Subcutaneous adipose tissue (tissue), 4 donors: ENCODE data around the gene CRIM1. TPM values are rescaled to one million over a fixed set of nuclear protein-coding genes. Genes with fewer than 3 reads are reported as not detected.

Source experiments
- total RNA-seq, 4 donors: library from RNA; depleted of rRNA; stranded (reverse); fragments of >200 nt; gene quantifications; one replicate each; pipeline ENCODE4 v1.1.0, GENCODE V29; 2016
- TF ChIP-seq, protein P1 (sequence below): fragments of 450-650 bp; IDR thresholded peaks from one replicate; pipeline ENCODE4 v1.5.1; 2016; ENCODE audit warnings: low read depth, mild to moderate bottlenecking, control low read depth, antibody characterized with exemption, moderate library complexity

Gene CRIM1
- total RNA-seq, 4 donors from 2014 or later = 153 to 269 (median 233) TPM

DNA sequence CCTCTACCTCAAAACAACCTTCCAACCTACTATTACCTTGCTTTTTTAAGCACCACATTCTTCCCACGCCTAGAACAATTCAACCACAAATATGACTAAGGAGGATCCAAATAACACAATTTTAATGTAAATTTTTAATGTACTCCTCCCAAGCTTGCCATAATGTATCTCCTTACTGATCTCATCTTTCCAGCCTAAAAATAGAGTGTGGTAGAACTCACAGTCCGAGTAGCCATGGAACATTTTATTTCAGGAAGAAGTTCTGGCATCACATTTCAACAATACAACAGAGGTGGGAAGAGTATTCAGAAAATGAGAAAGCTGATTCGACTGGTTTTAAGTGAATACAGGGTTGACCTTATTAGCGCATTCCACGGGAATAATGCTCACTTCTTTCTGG lies 227.0 kb downstream of the CRIM1 start:
- TF ChIP-seq, protein P1, sequence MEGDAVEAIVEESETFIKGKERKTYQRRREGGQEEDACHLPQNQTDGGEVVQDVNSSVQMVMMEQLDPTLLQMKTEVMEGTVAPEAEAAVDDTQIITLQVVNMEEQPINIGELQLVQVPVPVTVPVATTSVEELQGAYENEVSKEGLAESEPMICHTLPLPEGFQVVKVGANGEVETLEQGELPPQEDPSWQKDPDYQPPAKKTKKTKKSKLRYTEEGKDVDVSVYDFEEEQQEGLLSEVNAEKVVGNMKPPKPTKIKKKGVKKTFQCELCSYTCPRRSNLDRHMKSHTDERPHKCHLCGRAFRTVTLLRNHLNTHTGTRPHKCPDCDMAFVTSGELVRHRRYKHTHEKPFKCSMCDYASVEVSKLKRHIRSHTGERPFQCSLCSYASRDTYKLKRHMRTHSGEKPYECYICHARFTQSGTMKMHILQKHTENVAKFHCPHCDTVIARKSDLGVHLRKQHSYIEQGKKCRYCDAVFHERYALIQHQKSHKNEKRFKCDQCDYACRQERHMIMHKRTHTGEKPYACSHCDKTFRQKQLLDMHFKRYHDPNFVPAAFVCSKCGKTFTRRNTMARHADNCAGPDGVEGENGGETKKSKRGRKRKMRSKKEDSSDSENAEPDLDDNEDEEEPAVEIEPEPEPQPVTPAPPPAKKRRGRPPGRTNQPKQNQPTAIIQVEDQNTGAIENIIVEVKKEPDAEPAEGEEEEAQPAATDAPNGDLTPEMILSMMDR = no peak

DNA sequence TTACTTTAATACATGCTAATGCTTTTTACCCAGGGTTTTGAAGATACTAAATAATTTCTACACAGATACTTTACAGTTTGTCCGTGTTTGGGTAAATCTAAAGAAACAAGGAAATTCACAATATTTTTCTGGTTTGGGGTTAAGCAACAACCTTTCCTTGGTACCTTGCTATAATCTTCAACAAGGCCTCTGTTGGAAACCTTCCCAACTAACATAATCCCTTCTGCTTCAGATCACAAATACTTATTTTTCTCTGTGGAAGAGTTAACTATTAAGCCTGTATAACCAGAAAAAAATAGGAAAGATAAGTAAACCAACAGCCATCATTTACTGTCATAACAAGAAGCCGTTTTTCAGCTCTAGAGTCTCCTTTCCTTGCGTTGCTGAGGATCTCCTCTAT lies 227.4 kb downstream of the CRIM1 start:
- TF ChIP-seq, protein P1 = no peak

DNA sequence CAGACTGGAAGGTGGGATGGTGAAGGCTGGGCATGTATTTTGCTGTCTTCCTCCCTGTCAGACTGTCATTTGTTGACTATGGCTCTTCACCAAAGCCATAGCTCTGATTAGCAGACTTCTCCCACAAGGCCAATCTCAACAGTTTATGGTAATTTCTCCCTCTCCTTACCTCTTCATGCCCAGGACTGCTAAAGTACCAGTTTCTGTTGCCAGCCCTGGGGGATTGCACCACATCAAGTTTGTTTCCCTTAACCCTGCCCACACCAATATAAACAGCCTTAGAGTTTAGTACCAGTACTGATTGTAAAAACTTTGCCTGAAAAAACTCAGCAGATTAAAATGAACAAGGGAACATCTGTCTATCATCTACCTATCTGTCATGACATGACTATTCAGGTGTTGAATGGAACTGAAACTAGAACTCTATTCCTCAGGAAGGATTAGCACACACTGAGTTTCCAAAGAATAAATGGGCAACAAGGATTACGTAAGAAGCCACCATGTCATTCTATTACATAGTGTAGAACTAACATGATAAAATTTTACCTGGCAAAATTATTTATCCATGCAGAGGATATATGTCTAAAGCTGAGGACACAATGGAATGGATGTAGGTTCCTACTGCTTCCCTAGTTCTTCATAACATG lies 228.7 kb downstream of the CRIM1 start:
- TF ChIP-seq, protein P1 = no peak

DNA sequence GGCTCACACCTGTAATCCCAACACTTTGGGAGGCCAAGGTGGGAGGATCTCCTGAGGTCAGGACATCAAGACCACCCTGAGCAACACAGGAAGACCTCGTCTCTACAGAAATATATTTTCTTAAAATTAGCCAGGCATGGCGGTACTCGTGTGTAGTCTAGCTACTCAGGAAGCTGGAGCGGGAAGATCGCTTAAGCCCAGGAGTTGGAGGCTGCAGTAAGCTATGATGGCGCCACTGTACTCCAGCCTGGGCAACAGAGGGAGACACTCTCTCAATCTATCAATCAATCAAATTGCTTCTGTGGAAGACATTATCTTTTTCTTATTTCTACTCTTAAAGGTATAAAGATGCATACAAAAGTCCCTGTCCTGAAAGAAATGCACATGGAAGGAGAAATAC lies 231.1 kb downstream of the CRIM1 start:
- TF ChIP-seq, protein P1 = no peak

DNA sequence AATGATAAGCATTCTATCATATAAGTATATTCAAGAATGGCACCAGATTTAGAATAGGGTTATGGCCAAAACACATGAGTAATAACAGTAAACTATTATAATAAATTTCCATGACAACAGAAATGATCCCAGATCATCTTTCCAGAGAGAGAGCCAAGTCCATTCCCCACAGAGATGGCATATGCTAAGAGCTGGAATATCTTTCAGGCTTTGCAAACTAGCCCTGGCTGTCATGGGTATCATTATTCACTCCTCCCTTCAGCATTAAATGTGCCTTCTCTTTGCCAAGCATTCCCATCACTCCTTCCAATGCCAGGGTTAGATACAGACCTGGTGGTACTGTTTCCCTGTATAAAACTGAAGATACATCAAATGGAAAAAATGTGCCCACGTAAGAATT lies 231.5 kb downstream of the CRIM1 start:
- TF ChIP-seq, protein P1 = no peak

DNA sequence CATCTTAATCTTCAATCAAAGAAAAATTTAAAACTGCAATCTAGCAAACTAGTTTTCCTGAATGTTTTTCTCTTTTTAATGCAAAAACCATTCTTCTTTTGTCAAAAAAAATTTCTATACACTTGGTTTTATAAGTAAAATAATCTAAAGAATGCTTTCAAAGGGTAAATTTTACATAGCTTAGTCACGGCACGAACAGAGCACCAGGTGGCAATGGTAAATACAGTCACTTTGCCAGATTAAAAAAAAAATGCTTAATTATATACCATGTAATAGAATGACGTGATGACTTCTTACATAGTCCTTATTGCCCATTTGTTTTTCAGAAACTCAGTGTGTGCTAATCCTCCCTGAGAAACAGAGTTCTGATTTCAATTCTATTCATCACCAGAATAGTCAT lies 232.0 kb downstream of the CRIM1 start:
- TF ChIP-seq, protein P1 = no peak

DNA sequence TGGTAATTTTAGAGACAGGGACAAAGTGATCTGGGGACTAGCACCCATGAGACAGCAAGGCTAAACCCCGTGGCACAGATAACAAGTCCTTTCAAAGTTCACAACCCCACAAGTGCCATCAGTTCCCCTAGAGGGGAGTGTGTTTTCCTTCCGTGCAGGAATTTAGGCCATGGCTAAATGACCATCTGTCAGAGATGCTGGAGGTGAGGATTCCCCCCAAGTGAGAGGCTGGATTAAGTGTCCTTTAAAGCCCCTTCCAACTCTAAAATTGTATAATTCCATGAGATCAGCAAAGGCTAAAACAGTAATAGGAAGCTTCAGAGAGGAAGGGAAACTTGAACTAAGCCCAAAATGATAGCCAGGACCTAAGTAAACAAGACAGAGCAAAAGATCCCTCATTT lies 233.7 kb downstream of the CRIM1 start:
- TF ChIP-seq, protein P1 = no peak
